Esophagus squamous epithelium (tissue), 4 donors: ENCODE measurements around the gene CPA5.

Experiments used
- POLR2A ChIP-seq, 4 donors: fragments of 450-650 bp; IDR thresholded peaks; one replicate each; pipeline ENCODE4 v1.6.1; 2017; ENCODE audit warnings: antibody characterized with exemption in 4 of 4, mild to moderate bottlenecking in 4 of 4, moderate library complexity in 3 of 4
- TF ChIP-seq, protein P1 (sequence below), 6 experiments: fragments of 450-650 bp in 4 of 6; fragments of 200-600 bp in 2 of 6; sonication (generic) in 2 of 6; IDR thresholded peaks; one replicate each; pipeline ENCODE4 v1.5.1; 2016 to 2019; ENCODE audit warnings: antibody characterized with exemption in 6 of 6, mild to moderate bottlenecking in 4 of 6, moderate library complexity in 4 of 6

DNA sequence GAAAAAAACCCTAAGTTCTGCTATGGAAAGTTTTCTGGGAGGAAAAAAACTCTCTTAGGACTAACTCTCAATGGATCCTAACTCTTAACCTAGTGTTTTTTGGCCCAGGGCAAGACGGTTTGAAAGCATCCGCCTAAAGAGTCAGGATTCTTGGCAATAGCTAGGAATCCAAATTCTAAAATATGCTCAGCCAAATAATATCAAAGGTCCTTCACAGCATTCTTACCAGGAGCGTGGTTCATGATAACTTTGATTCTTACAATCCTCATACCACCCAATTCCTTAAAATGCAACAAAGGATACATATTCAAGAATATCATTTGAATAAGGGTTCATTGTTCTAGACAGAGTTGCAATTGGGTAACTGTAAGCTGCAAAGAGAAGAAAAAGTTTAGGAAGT lies 57.0 kb downstream of the CPA5 start:
- TF ChIP-seq, protein P1, sequence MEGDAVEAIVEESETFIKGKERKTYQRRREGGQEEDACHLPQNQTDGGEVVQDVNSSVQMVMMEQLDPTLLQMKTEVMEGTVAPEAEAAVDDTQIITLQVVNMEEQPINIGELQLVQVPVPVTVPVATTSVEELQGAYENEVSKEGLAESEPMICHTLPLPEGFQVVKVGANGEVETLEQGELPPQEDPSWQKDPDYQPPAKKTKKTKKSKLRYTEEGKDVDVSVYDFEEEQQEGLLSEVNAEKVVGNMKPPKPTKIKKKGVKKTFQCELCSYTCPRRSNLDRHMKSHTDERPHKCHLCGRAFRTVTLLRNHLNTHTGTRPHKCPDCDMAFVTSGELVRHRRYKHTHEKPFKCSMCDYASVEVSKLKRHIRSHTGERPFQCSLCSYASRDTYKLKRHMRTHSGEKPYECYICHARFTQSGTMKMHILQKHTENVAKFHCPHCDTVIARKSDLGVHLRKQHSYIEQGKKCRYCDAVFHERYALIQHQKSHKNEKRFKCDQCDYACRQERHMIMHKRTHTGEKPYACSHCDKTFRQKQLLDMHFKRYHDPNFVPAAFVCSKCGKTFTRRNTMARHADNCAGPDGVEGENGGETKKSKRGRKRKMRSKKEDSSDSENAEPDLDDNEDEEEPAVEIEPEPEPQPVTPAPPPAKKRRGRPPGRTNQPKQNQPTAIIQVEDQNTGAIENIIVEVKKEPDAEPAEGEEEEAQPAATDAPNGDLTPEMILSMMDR (IDR thresholded peaks at IDR 0.05) = no peak
- TF ChIP-seq POLR2A (IDR thresholded peaks at IDR 0.05) = no peak
